Measurements from ENCODE around the gene NUP205. TPM values are rescaled to one million over a fixed set of nuclear protein-coding genes. Genes with fewer than 3 reads are reported as not detected.
A peak's percentile ranks its signal among the peaks of the same experiment; 100 is the strongest.

NUP205 gene
- total RNA-seq, 1 experiment from 2014 or later, result 86.7 TPM

DNA sequence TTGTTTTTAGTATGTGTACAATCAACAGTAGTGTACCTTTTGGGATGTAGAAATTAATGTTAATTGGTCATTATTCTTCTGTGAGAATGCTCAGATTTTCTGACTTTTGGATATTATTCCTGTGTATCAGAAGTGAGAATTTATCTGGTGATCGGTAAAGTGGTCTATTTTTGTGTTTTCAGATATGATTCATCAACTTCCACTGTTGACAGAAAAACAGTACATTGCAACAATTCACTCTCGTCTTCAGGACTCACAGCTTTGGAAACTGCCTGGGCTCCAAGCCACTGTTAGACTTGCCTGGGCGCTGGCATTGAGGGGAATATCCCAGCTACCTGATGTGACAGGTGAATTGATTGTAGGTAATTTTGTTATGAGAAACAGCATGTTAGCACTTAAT, 20.9 kb downstream of the NUP205 start:
- no peaks in the 10 kb centered on the region for H3K9me2 ChIP-seq (replicated peaks; ENCODE audit: low read length)
- H2AFZ ChIP-seq (ENCODE audit: low read length), result no peak overlapping the region
- intact Hi-C loops (cut with micrococcal nuclease), result no loop called here
- no peaks in the 10 kb centered on the region for H4K20me1 ChIP-seq (ENCODE audit: low read length)
- no peak overlapping the region for H3K27ac ChIP-seq (ENCODE audit: low read length)
- no TSS peak for BruUV-seq (replicated peaks)
- H3K36me3 ChIP-seq (ENCODE audit: low read depth, low read length), result peaks cover 68% of the 10 kb centered on the region
- no peaks in the 10 kb centered on the region for H3F3A ChIP-seq (ENCODE audit: low read length, unreplicated experiment)
- DNase-seq (no peak), ATAC-seq (no peak)
- POLR2A ChIA-PET (ENCODE audit: unreplicated experiment), result no interaction called here
- no peaks in the 10 kb centered on the region for H3K27me3 ChIP-seq (ENCODE audit: low read length)
- no peaks in the 10 kb centered on the region for H3K4me1 ChIP-seq (ENCODE audit: insufficient read depth, low read length)
- H3K4me2 ChIP-seq (ENCODE audit: low read length), result no peak overlapping the region
- no peak overlapping the region for H3K9ac ChIP-seq (ENCODE audit: low read length)
- H3K4me3 ChIP-seq (ENCODE audit: low read length), result no peak overlapping the region
- H3K9me3 ChIP-seq (ENCODE audit: low read length), result no peaks in the 10 kb centered on the region
- CTCF ChIA-PET, result no interaction called here
- no peaks in the 10 kb centered on the region for H3K79me2 ChIP-seq (ENCODE audit: low read length)
- TF ChIP-seq EZH2 (IDR thresholded peaks at IDR 0.05; ENCODE audit: low read length, unreplicated experiment) (no peak), EZH2phosphoT487 (IDR thresholded peaks at IDR 0.05; ENCODE audit: borderline replicate concordance, low read length) (no peak)
- TF ChIP-seq, protein P1, sequence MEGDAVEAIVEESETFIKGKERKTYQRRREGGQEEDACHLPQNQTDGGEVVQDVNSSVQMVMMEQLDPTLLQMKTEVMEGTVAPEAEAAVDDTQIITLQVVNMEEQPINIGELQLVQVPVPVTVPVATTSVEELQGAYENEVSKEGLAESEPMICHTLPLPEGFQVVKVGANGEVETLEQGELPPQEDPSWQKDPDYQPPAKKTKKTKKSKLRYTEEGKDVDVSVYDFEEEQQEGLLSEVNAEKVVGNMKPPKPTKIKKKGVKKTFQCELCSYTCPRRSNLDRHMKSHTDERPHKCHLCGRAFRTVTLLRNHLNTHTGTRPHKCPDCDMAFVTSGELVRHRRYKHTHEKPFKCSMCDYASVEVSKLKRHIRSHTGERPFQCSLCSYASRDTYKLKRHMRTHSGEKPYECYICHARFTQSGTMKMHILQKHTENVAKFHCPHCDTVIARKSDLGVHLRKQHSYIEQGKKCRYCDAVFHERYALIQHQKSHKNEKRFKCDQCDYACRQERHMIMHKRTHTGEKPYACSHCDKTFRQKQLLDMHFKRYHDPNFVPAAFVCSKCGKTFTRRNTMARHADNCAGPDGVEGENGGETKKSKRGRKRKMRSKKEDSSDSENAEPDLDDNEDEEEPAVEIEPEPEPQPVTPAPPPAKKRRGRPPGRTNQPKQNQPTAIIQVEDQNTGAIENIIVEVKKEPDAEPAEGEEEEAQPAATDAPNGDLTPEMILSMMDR (conservative IDR thresholded peaks at IDR 0.05; ENCODE audit: low read depth, low read length), result no peak

DNA sequence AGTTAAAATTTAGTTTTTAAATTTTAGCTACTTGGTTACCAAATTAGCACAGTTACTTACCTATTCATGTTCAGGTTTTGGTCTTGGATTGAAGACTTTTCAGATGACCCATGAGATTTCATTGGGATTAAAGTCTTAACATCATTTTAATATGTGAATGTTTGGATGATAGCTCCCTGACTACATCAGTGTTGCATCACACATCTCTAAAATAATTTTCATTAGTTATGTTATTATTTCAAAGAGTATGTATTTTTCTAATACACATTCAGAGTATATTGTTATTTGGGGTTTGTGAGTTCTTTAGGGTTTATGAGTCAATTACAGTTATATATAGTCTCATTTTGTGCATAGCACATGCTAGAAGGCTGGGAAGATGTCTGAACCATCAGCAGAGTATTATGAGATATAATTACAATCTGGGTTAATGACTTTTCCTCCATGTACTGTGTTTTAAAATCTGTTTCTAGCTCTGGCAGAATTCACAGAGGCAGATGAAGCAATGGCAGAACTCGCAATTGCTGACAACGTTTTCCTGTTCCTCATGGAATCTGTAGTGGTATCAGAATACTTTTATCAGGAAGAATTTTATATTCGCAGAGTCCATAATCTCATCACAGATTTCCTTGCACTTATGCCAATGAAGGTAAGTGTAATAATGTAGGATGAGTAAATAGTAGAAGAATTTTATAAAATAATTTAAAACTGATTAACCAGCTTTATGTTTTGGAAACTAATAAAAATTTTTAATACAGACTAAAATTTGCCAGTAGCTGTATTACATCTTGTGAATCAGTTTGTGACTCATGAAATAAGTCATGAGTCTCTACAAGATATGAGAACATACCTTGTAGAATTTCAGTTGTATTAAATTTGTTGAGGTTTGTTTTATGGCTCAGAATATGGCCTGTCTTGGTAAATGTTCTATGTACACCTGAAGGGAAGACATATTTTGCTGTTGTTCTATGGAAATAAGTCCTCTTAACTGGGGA, 26.9 kb downstream of the NUP205 start:
- H3K27ac ChIP-seq (ENCODE audit: low read length), result peak overlapping the region; percentile 72
- intact Hi-C loops (cut with micrococcal nuclease), result loop anchor here (5.0 kb wide), 1 partner anchor 38 kb away; no protein-coding TSS in a partner anchor
- H3K27me3 ChIP-seq (ENCODE audit: low read length), result no peaks in the 10 kb centered on the region
- no TSS peak for BruUV-seq (replicated peaks)
- CTCF ChIA-PET, result no interaction called here
- H3F3A ChIP-seq (ENCODE audit: low read length, unreplicated experiment), result no peaks in the 10 kb centered on the region
- H3K4me2 ChIP-seq (ENCODE audit: low read length), result no peak overlapping the region; the same call in 1 of the 2 replicates
- H3K79me2 ChIP-seq (ENCODE audit: low read length), result 0 out of 2 replicates have a peak, but pooled peaks cover 4% of the 10 kb centered on the region
- H3K9ac ChIP-seq (ENCODE audit: low read length), result 0 out of 2 replicates have a peak overlapping the region, but pooled peaks have one; percentile 17
- no peak overlapping the region for H3K4me3 ChIP-seq (ENCODE audit: low read length)
- H3K9me2 ChIP-seq (replicated peaks; ENCODE audit: low read length), result no peaks in the 10 kb centered on the region
- TF ChIP-seq EZH2phosphoT487 (IDR thresholded peaks at IDR 0.05; ENCODE audit: borderline replicate concordance, low read length), result no peak
- TF ChIP-seq, protein P1 (conservative IDR thresholded peaks at IDR 0.05; ENCODE audit: low read depth, low read length), result no peak
- no peak for TF ChIP-seq EZH2 (IDR thresholded peaks at IDR 0.05; ENCODE audit: low read length, unreplicated experiment)
- no peaks in the 10 kb centered on the region for H4K20me1 ChIP-seq (ENCODE audit: low read length)
- no peaks in the 10 kb centered on the region for H3K9me3 ChIP-seq (ENCODE audit: low read length)
- H3K4me1 ChIP-seq (ENCODE audit: insufficient read depth, low read length), result peaks cover 11% of the 10 kb centered on the region
- peak; percentile 56 for DNase-seq
- ATAC-seq, result peak; percentile 97
- no peak overlapping the region for H2AFZ ChIP-seq (ENCODE audit: low read length)
- peaks cover 29% of the 10 kb centered on the region for H3K36me3 ChIP-seq (ENCODE audit: low read depth, low read length)
- POLR2A ChIA-PET (ENCODE audit: unreplicated experiment), result no interaction called here
